Ovary (tissue), 3 donors: ENCODE measurements around the gene TALDO1.

Experiments
- POLR2A ChIP-seq: fragments of 450-650 bp; IDR thresholded peaks from one replicate; pipeline ENCODE4 v1.6.1; 2017; ENCODE audit warnings: antibody characterized with exemption, mild to moderate bottlenecking, moderate library complexity
- TF ChIP-seq, protein P1 (sequence below), 3 donors: fragments of 450-650 bp in 2 of 3; fragments of 200-600 bp in 1 of 3; IDR thresholded peaks; one replicate each; pipeline versions ENCODE4 v1.5.1 to v1.8.0; 2016 to 2022; ENCODE audit warnings: antibody characterized with exemption in 3 of 3, mild to moderate bottlenecking in 1 of 3
- donor health status: DM: no; HTN: no; CAD: no.

DNA sequence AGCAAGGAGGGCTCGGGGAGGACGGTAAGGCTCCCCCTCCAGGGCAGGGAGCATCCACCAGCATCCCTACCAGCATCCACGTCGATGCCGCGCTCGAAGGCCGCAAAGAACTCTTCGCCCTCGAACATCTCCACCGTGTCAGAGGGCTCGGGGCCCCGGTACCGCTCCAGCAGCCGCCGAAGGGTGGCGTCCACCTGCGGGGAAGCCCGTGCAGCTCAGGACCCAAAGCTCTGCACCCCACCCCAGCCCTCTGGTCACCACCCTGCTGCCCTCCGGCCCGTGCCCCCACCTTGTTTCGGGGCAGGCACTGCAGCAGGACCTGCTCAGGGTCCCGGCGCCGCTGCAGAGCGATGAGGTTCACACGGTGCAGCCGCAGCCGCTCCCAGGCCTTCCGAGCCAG, 53.2 kb downstream of the TALDO1 start:
- TF ChIP-seq, protein P1, sequence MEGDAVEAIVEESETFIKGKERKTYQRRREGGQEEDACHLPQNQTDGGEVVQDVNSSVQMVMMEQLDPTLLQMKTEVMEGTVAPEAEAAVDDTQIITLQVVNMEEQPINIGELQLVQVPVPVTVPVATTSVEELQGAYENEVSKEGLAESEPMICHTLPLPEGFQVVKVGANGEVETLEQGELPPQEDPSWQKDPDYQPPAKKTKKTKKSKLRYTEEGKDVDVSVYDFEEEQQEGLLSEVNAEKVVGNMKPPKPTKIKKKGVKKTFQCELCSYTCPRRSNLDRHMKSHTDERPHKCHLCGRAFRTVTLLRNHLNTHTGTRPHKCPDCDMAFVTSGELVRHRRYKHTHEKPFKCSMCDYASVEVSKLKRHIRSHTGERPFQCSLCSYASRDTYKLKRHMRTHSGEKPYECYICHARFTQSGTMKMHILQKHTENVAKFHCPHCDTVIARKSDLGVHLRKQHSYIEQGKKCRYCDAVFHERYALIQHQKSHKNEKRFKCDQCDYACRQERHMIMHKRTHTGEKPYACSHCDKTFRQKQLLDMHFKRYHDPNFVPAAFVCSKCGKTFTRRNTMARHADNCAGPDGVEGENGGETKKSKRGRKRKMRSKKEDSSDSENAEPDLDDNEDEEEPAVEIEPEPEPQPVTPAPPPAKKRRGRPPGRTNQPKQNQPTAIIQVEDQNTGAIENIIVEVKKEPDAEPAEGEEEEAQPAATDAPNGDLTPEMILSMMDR (IDR thresholded peaks at IDR 0.05) = no peak
- TF ChIP-seq POLR2A = no peak
